ENCODE results near the gene ECPAS.
"Not testable (repeated sequence)": the region's sequence is repeated elsewhere in the genome, so short reads cannot be mapped to it uniquely, and the experiment has no call there.

Gene ECPAS

GRCh38 chr9:111467778-111468367 lies 16.3 kb downstream of the ECPAS start:
- DNase-seq, result no peak

DNA sequence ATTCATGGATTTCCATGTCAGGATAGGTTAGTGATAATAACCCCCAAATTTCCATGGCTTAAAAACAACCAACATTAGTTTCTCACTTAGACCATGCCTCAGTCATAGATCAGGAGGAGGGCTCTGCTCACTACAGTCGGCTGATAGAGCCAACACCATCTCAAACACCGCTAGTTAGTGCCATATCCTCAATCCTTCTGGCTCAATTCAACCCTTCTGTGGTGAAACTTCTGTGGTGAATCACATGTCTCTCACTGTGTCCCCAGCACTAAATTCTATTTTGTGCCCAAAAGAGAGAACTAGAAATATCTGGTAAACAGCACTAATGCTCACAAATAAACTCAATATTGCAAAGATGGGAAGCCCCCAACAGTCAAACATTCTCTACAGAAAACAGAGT lies 21.1 kb downstream of the ECPAS start:
- no peak for DNase-seq

DNA sequence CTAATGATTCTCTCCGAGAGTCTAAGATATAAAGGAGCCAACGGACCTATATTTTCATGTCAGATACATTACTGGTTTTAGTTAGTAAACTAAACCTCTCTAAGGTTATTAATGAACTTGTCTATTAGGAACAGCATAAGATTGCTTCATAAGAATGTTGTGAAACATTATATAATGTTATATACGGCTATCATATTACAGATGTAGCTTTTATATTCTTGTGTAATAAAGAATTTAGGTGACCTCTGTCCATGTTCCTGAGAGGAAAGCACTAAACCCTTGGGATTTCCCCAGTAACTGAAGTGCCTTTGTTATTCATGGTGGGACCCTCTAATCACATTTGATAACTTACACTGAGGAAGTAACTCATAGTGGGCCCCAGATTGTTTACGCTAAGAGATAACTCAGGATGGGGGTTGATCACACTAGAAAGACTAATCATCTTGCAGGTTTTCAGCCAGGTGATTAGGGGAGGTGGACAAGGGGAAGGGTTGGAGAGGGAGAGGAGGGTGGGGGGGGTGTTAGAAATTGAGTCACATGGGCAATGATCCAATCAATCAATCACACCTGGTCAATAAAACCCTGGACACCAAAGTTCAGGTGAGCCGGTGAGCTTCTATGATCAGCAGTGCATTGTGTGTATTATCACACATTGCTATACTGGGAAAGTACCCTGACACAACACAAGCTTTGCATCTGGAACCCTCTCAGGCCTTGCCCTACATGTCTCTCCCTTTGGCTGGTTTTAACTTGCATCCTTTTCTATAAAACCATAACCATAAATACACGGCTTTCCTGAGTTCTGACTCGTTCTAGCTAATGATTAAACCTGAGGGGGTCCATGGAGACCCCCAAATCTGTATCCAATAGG lies 25.8 kb downstream of the ECPAS start:
- no peak for DNase-seq

DNA sequence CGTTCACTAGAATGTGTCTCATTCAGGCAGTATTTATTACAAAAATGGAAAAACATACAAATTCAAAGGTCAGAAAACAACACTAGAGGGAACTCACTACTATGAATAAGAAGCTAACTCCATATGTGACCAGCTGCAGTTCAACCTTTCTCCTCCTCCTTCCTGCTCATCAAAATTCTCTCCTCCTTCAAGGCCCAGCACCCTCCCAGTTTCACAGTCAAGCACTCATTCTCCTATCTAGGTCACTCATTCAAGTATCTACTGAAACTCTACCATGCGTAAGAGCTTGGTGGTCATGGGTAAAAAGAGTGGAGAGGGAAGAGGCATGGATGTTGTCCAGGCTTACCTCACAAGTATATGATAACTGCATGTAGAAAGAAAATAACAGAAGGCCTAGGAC lies 27.7 kb downstream of the ECPAS start:
- no peak for DNase-seq

DNA sequence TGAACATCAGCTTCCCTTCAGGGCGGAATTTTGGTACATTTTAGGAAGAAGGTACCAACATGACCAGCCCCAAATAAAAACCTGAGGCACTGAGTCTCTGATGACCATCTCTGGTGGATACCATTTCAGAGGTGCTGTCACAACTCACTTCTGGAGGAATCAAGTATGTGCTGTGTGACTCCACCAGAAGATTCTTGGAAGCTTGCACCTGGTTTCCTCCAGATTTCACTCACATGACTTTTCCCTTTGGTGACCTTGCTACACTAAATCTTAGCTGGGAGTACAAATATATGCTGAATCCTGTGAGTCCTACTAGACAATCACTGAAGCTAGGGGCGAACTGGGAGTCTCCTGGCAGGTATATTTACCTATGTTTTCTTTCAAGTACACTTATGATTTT lies 28.5 kb downstream of the ECPAS start:
- DNase-seq, result no peak

- DNase-seq, result no peak
Observed at GRCh38 chr9:111454751-111455150, 29.4 kb downstream of the ECPAS start.

GRCh38 chr9:111451570-111451969 lies 32.6 kb downstream of the ECPAS start:
- no peak for DNase-seq

DNA sequence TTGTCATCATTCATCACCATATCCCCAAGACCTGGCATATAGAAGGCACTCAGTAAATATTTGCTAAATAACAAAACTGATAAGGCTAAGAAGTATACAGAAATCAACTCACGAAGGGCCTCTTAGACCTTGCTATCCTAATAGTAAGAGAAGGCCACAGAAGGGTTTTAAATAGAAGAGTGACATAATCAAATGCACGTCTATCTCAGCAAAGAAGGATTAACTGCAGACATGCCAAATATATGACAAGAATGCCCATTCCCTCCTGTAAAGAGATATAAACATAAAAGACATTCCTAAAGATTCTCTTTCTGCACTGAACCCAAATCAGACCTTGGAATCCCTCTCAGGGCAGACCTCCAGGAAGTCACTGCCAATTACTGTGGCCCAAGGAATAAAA lies 34.1 kb downstream of the ECPAS start:
- no peak for DNase-seq

GRCh38 chr9:111449705-111450104 lies 34.5 kb downstream of the ECPAS start:
- DNase-seq, result no peak

GRCh38 chr9:111445799-111446198 lies 38.4 kb downstream of the ECPAS start:
- not testable (repeated sequence) for DNase-seq

DNA sequence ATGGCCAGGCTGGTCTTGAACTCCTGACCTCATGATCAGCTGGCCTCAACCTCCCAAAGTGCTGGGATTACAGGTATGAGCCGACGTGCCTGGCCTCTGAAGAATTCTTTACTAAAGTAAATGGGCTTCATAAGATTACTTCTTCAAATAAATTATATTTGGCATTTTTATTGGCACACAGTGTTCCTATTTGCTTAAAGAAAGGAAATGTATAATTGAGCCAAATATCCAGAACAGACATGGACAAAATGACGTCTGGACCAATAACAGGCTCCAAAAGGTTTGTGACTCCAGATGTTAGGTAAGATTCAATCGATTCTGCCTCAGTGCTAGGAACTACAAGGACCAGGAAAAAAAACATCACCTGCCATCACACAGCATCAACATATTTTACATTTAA lies 40.7 kb downstream of the ECPAS start:
- DNase-seq, result no peak

- DNase-seq, result no peak
Observed at GRCh38 chr9:111442360-111443027, 41.7 kb downstream of the ECPAS start.

GRCh38 chr9:111440226-111440625 lies 44.0 kb downstream of the ECPAS start:
- no peak for DNase-seq

DNA sequence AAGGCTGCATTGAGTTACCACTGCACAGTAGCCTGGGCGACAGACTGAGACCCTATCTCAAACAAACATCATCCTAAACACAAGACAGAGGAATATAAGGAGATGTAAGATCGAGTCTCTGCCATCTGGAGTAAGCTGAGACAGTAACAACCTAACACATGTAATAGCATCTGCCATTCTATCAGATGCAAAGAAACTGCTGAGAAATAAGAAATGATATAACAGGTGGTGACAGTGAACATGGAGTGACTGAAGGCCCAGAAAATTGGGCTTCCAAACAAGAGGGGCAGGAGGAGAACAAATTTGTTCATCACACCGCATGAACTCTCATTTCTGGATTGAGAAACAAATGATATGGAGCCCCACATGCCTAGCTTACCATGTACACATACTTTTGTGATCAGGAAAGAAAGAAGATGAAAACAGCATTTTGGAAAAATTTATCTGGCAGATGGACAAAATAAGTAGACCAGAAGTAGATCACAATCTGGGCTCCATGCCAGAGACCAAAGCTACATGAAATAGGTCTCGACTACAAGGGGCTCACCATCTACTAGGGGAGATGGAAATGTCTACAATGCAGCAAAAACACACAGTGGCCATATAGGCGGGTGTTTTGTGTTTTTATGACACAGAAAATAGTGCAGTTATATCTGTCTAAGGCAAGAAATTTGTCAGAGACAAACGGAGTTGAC lies 45.5 kb downstream of the ECPAS start:
- no peak for DNase-seq

DNA sequence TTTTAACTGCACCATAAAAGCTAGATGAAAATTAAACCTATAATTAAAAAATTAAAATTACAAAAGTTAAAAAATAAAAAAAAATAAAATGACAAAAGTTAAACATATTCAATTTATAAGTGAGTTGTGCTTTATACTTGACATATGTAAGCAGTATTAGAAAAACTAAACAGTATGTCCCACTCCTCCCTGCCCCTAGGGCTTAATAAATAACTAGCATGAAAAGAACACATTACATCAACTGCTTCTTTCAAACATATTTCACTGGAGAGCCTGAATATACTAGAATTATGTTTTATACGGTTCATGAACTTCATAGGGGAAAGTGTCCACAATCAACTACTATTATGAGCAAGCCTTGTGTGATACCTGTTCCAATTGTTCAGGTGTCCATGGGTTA lies 47.6 kb downstream of the ECPAS start:
- no peak for DNase-seq

GRCh38 chr9:111433082-111433481 lies 51.1 kb downstream of the ECPAS start:
- no peak for DNase-seq

DNA sequence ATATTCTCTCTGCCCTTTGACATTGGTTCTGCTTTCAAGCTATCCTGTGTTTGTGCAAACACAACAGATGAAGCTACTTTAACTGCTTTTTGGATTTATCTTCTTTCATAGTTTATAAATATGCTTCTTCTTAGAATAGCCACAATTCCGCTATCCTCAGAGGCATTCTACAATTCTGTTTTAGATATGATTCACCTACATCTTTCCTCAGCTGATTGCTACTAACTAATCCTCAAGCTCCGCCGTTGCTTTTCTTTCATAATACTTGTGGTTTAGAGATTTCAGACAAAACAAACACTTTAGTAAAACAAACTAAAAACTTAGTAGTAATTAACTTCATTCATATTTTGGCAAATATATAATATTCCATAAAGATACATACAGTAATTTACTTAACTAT lies 52.5 kb downstream of the ECPAS start:
- DNase-seq, result no peak

DNA sequence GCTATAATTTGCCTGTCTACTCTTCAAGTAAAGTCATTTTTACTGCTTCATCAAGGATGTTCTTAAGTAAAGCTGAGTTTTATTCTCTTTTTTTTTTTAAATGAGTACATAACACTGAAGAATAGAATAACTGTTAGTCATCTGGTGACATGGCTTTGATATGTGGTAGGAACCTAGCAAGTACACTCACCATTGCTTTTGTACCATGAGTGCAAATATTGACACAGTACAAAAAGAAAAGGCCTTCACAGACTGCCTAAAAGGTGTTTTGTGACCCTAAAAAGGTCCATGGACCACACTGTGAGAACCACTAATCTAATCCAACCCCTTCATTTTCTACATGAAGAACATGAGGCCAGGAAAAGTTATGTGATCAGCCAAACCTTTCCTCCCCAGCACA lies 55.0 kb downstream of the ECPAS start:
- no peak for DNase-seq

DNA sequence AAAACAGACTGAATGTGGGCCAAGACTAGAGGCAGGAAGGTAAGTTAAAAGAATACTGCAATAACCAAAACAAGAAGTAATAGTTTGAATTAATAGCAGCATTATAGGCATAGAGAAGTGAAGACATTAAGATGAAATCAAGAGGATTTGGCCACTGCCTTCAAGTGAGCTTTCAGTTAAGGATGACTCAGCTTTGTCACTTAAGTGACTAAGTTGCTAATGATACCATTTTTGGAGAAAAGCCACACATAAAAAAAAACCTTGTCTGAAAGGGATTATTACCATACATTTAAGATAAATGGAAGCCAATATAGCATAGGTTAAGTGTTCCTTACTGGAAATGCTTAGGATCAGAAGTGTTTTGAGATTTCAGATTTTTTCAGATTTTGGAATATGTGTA lies 57.0 kb downstream of the ECPAS start:
- DNase-seq, result peak; percentile 6

- no peak for DNase-seq
Observed at GRCh38 chr9:111423389-111423788, 60.8 kb downstream of the ECPAS start.

GRCh38 chr9:111414406-111414805 lies 69.8 kb downstream of the ECPAS start:
- no peak for DNase-seq

DNA sequence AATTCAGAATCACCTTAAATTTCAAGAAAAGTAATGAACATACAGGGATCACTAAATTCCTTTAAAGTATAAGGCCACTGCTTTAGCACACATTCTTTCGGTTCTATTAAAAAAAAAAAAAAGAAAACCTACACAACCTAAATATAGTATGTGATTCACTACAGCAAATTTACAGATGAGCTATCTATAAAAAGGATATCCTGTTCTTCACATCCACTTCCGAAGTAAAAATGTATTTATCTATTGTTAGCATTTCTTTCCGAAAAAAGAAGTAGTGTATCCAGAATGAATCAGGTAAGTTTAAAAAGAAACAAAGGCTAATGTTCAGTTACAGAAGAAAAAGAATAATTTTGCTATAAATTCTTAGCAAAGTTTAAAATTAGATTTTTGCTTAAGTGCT lies 70.2 kb downstream of the ECPAS start:
- DNase-seq, result no peak

DNA sequence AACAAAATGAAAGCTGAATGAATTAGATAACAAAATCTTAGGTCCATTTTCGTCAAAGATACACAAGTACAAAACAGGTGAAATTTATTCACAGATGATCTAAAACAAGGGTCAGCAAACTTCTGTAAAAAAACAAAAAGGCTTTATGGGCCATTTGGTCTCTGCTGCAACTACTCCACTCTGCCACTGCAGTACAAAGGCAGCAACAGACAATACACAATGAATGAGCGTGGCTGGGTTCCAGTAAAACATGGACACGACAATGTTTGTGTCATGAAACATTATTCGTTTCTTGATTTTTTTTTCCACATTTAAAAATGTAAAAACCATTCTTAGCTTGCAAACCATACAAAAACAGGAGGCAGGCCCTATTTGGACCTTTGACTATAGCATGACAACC lies 71.9 kb downstream of the ECPAS start:
- DNase-seq, result no peak

- DNase-seq, result no peak
Observed at GRCh38 chr9:111411266-111411665, 72.9 kb downstream of the ECPAS start.

Data from RPMI8226 (cell line).